BE2C (cell line): ENCODE results near the gene HNRNPC.

ENCODE experiments used
- DNase-seq: peaks from one replicate; pipeline ENCODE4 v3.0.0-alpha.2; 2020
- H3K27me3 ChIP-seq: fragments of 250-450 bp; sonication (Bioruptor Pico); 2 replicates; pipeline ENCODE4 v1.5.1; 2020; ENCODE audit warnings: mild to moderate bottlenecking
- H3K36me3 ChIP-seq: fragments of 250-450 bp; sonication (Bioruptor Pico); 2 replicates; pipeline ENCODE4 v1.5.1; 2020; ENCODE audit warnings: mild to moderate bottlenecking
- H3K4me1 ChIP-seq: fragments of 250-450 bp; sonication (Bioruptor Pico); 2 replicates; pipeline ENCODE4 v1.5.1; 2020
- H3K4me3 ChIP-seq: 2 replicates; pipeline ENCODE4 v1.5.1; 2011; ENCODE audit warnings: low read depth, low read length
- H3K9me3 ChIP-seq: fragments of 250-450 bp; sonication (Bioruptor Pico); 2 replicates; pipeline ENCODE4 v1.5.1; 2020
- CTCF ChIP-seq: IDR thresholded peaks from 2 replicates; pipeline ENCODE4 v1.5.1; 2012; ENCODE audit warnings: mild to moderate bottlenecking, low read depth, low read length

HNRNPC gene

GRCh38 chr14:21211509-21211908 lies 57.7 kb downstream of the HNRNPC start:
- Histone ChIP-seq H3K27me3 (no peaks in the 10 kb centered on the region), H3K4me3 (no peak overlapping the region), H3K4me1 (no peaks in the 10 kb centered on the region; the same call in 1 of the 2 replicates), H3K36me3 (peaks cover 95% of the 10 kb centered on the region), H3K9me3 (no peaks in the 10 kb centered on the region)
- no peak for TF ChIP-seq CTCF
- no peak for DNase-seq

GRCh38 chr14:21210023-21210422 lies 59.2 kb downstream of the HNRNPC start:
- no peak for TF ChIP-seq CTCF
- Histone ChIP-seq H3K27me3 (no peaks in the 10 kb centered on the region; the same call in 1 of the 2 replicates), H3K4me3 (no peak overlapping the region), H3K9me3 (no peaks in the 10 kb centered on the region), H3K4me1 (no peaks in the 10 kb centered on the region; the same call in 1 of the 2 replicates), H3K36me3 (peaks cover 95% of the 10 kb centered on the region)
- DNase-seq, result no peak

- H3K27me3 ChIP-seq, result no peaks in the 10 kb centered on the region; the same call in 1 of the 2 replicates
- DNase-seq, result no peak
- H3K36me3 ChIP-seq, result peaks cover 95% of the 10 kb centered on the region
- TF ChIP-seq CTCF, result no peak
- H3K9me3 ChIP-seq, result no peaks in the 10 kb centered on the region
- H3K4me3 ChIP-seq, result no peak overlapping the region
- H3K4me1 ChIP-seq, result no peaks in the 10 kb centered on the region; the same call in 1 of the 2 replicates
These were observed 60.1 kb downstream of the HNRNPC start for GRCh38 chr14:21209185-21209584.

GRCh38 chr14:21208554-21208953 lies 60.7 kb downstream of the HNRNPC start:
- Histone ChIP-seq H3K4me3 (no peak overlapping the region), H3K9me3 (no peaks in the 10 kb centered on the region), H3K4me1 (no peaks in the 10 kb centered on the region; the same call in 1 of the 2 replicates), H3K27me3 (no peaks in the 10 kb centered on the region; the same call in 1 of the 2 replicates), H3K36me3 (peaks cover 91% of the 10 kb centered on the region)
- DNase-seq, result no peak
- no peak for TF ChIP-seq CTCF

- peaks cover 76% of the 10 kb centered on the region for H3K36me3 ChIP-seq
- H3K4me3 ChIP-seq, result no peak overlapping the region
- no peaks in the 10 kb centered on the region for H3K4me1 ChIP-seq
- TF ChIP-seq CTCF, result no peak
- no peaks in the 10 kb centered on the region for H3K9me3 ChIP-seq
- no peak for DNase-seq
- H3K27me3 ChIP-seq, result no peaks in the 10 kb centered on the region; the same call in 1 of the 2 replicates
These were observed 62.2 kb downstream of the HNRNPC start for GRCh38 chr14:21206753-21207684.
